Muscle layer of duodenum (tissue), 2 donors: ENCODE measurements around the gene NDUFV1.
"Not testable (repeated sequence)": the region's sequence is repeated elsewhere in the genome, so short reads cannot be mapped to it uniquely, and the experiment has no call there.

Experiments
- H3K27ac ChIP-seq: one replicate; pipeline ENCODE4 v1.7.0; 2013; ENCODE audit warnings: mild to moderate bottlenecking, low read length
- H3K27me3 ChIP-seq: one replicate; pipeline ENCODE4 v1.7.0; 2013; ENCODE audit warnings: low read depth, mild to moderate bottlenecking, control low read depth, low read length
- H3K36me3 ChIP-seq, 2 donors: one replicate each; pipeline ENCODE4 v1.7.0; 2013; ENCODE audit warnings: low read length in 2 of 2, control low read depth in 1 of 2, mild to moderate bottlenecking in 1 of 2; ENCODE audit not compliant: insufficient read depth in 2 of 2, control insufficient read depth in 1 of 2
- H3K4me1 ChIP-seq, 2 donors: one replicate each; pipeline ENCODE4 v1.7.0; 2013; ENCODE audit warnings: low read length in 2 of 2, mild to moderate bottlenecking in 2 of 2, control low read depth in 1 of 2, moderate library complexity in 1 of 2; ENCODE audit not compliant: insufficient read depth in 2 of 2, control insufficient read depth in 1 of 2
- H3K4me3 ChIP-seq, 2 donors: one replicate each; pipeline ENCODE4 v1.7.0; 2013; ENCODE audit warnings: low read length in 2 of 2, low read depth in 1 of 2, mild to moderate bottlenecking in 1 of 2
- H3K9me3 ChIP-seq, 2 donors: one replicate each; pipeline ENCODE4 v1.7.0; 2013; ENCODE audit warnings: low read length in 2 of 2, control low read depth in 1 of 2, mild to moderate bottlenecking in 1 of 2; ENCODE audit not compliant: control insufficient read depth in 1 of 2
- donor health status: healthy.

Gene NDUFV1

DNA sequence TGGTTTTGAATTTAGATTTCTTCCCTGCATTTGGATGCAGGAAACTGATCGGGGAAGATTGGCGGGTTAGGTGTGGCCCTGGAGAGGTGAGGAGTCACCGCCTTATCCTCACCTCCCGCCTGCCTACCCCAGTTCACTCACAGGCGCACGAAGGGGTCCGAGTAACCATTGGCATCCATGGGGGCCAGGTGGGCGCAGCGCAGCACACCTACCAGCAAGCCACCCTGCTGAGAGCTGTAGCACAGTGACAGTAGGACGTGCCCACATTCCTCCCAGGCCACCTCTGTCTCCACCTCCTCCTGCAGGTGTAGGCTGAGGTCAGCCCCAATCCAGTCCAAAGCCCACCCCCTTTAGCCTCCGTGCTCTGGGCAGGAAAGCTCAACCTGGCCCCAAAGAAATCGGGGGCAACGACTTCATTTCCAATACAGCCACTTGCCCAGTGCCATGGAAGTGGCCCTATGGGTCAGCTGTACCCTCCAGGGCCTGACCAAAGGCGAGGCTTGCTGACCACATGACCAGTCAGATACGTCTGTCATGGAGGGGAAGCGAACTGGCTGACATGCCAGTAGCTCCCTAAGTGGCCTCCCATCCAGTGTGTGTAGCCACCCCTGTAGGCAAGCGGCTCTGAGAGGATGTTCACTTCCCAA lies 6.7 kb downstream of the NDUFV1 start:
- Histone ChIP-seq H3K9me3 (no peaks in the 10 kb centered on the region), H3K36me3 (peaks cover 16 to 46% of the 10 kb centered on the region in 2 donors), H3K4me3 (peak overlapping the region; percentile 55 to 58), H3K4me1 (peaks cover 3 to 14% of the 10 kb centered on the region in 2 donors), H3K27ac (peak overlapping the region; percentile 43), H3K27me3 (peaks cover 10% of the 10 kb centered on the region)

DNA sequence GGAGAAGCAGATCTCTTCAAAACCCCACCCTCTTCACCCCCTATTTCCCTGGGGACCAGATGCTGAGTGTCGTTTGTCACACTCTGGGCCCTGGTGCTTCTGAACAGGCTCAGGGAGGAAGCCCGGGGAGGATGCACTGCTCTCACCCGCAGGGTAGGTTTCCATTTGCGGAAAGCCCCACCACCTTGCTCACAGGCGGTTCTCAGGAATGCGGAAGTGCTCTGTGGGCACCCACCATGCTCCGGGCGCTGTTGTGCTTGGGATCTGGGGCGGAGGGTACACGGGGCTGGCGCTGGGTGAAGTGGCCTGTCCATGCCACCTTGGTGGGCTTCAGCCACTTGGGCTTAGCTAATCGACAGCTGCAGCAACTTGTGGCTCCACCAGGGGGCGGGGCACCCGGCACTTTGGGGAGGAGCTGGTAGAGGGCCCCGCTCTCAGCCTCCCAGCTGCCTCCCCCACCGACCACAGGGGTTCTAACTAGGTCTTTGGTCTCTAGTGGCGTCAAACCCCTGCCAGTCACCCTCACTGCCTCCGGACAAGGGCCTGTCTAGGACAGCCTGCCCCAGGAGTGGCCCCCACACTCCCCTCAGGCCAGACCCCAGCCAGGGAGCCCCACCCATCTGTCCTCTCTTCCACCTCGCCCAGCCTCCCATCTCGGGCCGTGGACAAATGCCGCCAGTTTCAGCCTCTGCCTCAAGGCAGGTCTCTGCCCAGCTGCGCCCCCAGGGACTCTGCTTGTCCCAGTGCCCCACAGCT lies 7.4 kb downstream of the NDUFV1 start:
- Histone ChIP-seq H3K36me3 (peaks cover 9 to 39% of the 10 kb centered on the region in 2 donors), H3K27ac (peak overlapping the region; percentile 43), H3K4me1 (peaks cover 3 to 13% of the 10 kb centered on the region in 2 donors), H3K27me3 (peaks cover 10% of the 10 kb centered on the region), H3K4me3 (peak overlapping the region; percentile 55 to 58), H3K9me3 (no peaks in the 10 kb centered on the region)

DNA sequence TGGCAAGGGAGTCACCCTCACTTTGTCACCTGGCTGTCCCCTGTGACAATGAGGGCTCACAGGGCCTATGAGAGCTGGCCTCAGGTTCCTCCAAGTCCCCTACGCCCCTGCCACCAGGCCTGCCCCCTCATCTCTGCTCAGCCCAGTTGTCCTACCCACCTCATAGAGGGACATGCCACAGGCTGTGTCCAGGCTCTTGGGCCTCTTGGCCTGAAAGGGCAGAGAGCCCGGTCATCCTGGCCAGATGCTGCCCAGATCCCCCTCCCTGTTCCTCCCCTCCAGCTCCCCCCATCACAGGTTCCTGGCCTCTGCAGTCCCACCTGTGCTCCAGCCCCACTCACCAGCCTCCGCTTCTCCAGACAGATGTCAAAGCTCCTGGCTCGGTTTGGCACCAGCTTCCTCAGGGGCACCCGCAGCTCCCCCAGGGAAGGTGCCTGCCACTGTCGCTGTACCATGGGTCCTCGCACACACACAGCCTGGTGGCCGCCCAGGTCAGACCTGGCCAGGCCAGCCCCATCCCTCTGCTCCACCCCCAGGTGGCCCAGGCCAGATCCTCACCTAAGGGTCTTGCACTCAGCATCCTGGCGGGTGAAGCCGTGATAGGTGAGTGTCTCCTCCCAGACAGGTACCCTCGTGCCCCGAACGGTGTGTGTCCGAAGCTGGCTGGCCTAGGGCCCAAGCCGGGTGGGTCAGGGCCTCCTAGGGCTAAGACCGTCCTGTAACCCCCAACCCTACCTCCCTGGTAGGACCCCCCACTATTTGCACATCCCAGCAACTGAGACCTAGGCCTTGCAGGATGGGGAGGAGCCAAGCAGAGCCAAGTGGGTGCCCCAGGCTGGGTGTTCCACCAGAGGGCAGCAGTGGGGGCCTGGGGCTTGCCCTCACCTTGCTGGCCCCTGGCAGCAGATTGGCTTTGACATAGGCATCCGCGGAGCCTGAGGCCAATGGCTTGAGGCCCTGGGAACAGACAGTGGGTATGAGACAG lies 8.3 kb downstream of the NDUFV1 start:
- Histone ChIP-seq H3K4me3 (peak overlapping the region in 1 of 2 donors; percentile 58), H3K27ac (no peak overlapping the region), H3K36me3 (peaks cover 5 to 32% of the 10 kb centered on the region in 2 donors), H3K4me1 (peaks cover 3 to 13% of the 10 kb centered on the region in 2 donors), H3K9me3 (no peaks in the 10 kb centered on the region), H3K27me3 (peaks cover 10% of the 10 kb centered on the region)

DNA sequence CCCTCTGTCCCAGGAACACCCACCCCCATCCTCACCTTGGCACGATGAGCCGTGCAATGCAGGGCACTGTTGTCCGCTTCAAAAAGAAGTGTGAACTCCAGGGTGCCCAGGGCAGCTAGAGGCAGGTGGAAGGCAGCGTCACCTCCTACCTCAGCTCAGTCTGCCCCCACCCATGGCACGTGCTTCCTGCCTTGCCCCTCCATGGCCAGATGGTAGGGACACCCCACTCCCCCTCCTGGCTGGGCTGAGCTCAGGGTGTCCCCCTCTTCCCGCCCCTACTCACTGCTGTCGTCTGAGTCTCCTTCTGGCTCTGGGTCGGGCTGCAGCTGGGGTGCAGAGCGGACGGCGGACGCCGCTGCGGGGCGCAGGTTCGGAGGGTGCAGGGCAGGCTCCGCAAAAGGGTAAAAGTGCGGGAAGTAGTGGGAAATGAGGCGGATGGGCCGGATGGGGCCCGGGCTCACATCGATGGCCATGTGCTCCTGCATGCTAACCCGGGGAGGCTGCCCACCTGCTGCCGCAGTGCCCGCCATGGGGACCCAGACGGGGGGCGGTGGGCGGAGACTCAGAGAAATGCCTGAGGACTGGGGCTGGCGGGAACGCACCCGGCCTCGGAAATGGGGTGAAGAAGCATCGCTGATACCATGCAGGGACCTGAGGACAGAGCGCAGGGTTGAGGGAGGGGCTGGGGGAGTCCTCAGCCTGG lies 9.1 kb downstream of the NDUFV1 start:
- Histone ChIP-seq H3K9me3 (no peaks in the 10 kb centered on the region), H3K4me1 (peaks cover 3 to 13% of the 10 kb centered on the region in 2 donors), H3K4me3 (no peak overlapping the region), H3K36me3 (peaks cover 2 to 24% of the 10 kb centered on the region in 2 donors), H3K27me3 (peaks cover 10% of the 10 kb centered on the region), H3K27ac (no peak overlapping the region)

DNA sequence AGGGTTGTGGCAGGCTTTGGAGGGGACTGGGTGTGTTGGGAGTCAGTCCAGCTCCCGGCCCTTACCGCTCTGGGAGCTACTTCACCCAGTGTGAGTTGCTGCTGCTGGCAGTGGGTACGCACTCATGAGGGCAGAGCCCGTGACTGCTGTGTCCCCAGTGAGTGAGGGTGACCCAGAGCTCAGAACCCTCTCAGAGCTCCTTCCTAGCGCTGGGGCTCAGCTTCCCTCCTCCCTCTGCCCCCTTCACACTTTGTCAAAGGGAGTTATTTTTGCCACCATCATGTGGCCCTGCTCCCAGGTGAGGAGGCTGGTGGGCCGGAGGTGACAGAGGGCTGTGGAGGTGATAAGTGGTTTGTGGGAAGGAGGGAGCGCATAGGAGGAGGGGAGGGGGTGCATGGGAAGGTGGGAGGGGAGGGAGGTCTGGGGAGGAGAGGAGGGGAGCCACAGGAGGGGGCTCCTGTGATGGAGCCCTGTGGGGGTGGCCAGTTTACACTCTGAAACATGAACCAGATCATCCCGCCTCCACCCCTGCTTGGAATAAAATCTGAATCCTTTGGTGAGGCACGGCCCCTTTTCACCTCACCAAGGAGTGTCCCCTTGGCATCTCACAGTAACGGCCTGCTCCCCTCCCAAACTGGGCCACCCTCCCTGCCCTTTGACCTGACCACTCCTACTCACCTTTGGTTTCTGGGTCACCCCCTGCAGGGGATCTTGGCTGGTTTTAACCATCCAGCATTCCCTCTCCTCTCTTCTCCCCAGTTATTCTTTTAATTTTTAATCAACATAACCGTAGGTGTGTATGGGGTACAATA lies 9.9 kb downstream of the NDUFV1 start:
- no peaks in the 10 kb centered on the region for H3K9me3 ChIP-seq
- H3K4me1 ChIP-seq = peaks cover 3 to 13% of the 10 kb centered on the region in 2 donors
- H3K4me3 ChIP-seq = no peak overlapping the region
- no peak overlapping the region for H3K27ac ChIP-seq
- peaks cover 10% of the 10 kb centered on the region for H3K27me3 ChIP-seq
- peaks cover 0 to 16% of the 10 kb centered on the region in 2 donors for H3K36me3 ChIP-seq

DNA sequence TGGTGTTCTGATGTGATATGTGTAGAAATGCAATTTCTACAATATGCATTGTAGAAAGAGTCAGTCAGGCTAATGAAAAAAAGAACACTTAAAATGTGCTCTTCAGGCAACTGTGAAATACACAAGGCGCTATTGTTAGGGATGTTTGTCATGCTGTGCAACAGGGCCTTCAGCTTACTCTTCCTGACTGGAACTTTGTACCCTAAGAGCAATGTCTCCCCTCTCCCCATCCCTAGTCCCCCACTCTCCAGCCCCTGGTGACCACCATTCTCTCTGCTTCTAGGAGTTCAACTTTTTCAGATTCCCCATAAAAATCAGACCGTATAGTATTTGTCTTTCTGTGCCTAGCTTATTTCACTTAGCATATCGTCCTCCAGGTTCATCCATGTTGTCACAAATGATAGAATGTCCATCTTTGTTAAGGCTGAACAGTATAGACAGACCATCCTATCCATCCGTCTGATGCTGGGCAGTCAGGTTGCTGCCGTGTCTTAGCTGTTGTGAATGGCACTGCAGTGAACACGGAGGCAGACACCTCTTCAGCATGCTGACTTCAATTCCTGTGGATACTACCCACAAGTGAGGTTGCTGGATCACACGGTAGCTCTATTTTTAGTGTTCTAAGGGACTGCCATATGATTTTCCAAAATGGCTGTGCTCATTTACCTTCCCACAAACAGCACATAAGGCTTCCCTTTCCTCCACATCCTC lies 10.7 kb downstream of the NDUFV1 start:
- Histone ChIP-seq H3K27ac (no peak overlapping the region), H3K9me3 (no peaks in the 10 kb centered on the region), H3K4me1 (peaks cover 3 to 13% of the 10 kb centered on the region in 2 donors), H3K4me3 (no peak overlapping the region), H3K27me3 (peaks cover 10% of the 10 kb centered on the region), H3K36me3 (peaks cover 0 to 9% of the 10 kb centered on the region in 2 donors)

DNA sequence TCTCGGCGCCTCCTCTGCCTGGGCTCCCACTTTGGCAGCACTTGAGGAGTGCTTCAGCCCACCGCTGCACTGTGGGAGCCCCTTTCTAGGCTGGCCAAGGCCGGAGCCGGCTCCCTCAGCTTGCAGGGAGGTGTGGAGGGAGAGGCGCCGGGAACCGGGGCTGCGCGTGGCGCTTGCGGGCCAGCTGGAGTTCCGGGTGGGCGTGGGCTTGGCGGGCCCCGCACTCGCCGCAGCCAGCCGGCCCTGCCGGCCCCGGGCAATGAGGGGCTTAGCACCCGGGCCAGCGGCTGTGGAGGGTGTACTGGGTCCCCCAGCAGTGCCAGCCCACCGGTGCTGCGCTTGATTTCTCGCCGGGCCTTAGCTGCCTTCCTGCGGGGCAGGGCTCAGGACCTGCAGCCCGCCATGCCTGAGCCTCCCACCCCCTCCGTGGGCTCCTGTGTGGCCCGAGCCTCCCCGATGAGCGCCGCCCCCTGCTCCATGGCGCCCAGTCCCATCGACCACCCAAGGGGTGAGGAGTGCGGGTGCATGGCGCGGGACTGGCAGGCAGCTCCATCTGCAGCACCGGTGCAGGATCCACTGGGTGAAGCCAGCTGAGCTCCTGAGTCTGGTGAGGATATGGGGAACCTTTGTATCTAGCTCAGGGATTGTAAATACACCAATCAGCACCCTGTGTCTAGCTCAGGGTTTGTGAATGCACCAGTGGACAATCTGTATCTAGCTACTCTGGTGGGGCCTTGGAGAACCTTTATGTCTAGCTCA lies 12.3 kb downstream of the NDUFV1 start:
- H3K36me3 ChIP-seq, H3K9me3 ChIP-seq, H3K27ac ChIP-seq, H3K4me3 ChIP-seq, H3K4me1 ChIP-seq, H3K27me3 ChIP-seq: not testable (repeated sequence)

DNA sequence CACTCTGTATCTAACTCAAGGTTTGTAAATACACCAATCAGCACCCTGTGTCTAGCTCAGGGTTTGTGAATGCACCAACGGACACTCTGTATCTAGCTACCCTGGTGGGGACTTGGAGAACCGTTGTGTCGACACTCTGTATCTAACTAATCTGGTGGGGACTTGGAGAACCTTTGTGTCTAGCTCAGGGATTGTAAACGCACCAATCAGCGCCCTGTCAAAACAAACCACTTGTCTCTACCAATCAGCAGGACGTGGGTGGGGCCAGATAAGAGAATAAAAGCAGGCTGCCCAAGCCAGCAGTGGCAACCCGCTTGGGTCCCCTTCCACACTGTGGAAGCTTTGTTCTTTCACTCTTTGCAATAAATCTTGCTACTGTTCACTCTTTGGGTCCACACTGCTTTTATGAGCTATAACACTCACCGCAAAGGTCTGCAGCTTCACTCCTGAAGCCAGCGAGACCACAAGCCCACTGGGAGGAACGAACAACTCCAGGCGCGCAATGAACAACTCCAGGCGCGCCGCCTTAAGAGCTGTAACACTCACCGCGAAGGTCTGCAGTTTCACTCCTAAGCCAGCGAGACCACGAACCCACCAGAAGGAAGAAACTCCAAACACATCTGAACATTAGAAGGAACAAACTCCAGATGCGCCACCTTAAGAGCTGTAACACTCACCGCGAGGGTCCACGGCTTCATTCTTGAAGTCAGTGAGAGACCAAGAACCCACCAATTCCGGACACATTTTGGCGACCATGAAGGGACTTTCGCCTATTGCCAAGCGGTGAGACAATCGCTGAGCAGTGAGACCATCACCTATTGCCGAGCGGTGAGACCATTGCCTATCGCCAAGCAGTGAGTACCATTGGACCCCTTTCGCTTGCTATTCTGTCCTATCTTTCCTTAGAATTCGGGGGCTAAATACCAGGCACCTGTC lies 13.2 kb downstream of the NDUFV1 start:
- H3K27ac ChIP-seq, H3K4me3 ChIP-seq, H3K36me3 ChIP-seq, H3K9me3 ChIP-seq, H3K4me1 ChIP-seq, H3K27me3 ChIP-seq: not testable (repeated sequence)

DNA sequence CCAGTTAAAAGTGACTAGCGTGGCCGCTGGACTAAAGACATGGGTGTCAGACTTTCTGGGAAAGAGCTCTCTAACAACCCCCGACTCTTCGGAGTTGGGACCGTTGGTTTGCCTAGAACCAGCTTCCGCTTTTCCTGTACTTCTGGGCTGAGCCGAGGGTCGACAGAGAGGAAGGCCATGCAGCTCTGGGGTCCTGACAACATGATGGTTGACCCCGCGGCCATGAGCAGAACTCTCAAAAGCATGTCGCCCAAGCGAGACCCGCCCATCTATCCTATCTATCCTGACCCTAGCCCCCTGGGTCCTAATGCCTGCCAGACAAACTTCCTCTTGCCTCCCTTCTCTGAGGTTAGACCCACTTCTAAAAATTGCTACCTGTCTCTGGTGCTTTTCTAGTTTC lies 13.9 kb downstream of the NDUFV1 start:
- H3K4me1 ChIP-seq, H3K36me3 ChIP-seq, H3K27ac ChIP-seq, H3K27me3 ChIP-seq, H3K4me3 ChIP-seq, H3K9me3 ChIP-seq: not testable (repeated sequence)
